ENCODE measurements around the gene ABCA4. TPM values are rescaled to one million over a fixed set of nuclear protein-coding genes. Genes with fewer than 3 reads are reported as not detected.

ABCA4 gene
- total RNA-seq, 1 donor from 2014 or later = 1.4 TPM

GRCh38 chr1:94009304-94009703 lies 111.6 kb downstream of the ABCA4 start:
- Histone ChIP-seq H3K27ac (no peak overlapping the region), H3K4me1 (no peaks in the 10 kb centered on the region), H3K27me3 (no peaks in the 10 kb centered on the region), H3K4me3 (no peak overlapping the region), H3K9me3 (no peaks in the 10 kb centered on the region), H3K36me3 (no peaks in the 10 kb centered on the region)
- ATAC-seq (no peak), DNase-seq (no peak)
- TF ChIP-seq CTCF (IDR thresholded peaks at IDR 0.05) = no peak
- intact Hi-C loops (cut with DNase I) = no loop called here

- Histone ChIP-seq H3K27me3 (no peaks in the 10 kb centered on the region), H3K27ac (no peak overlapping the region), H3K9me3 (no peaks in the 10 kb centered on the region), H3K36me3 (no peaks in the 10 kb centered on the region), H3K4me3 (no peak overlapping the region), H3K4me1 (no peaks in the 10 kb centered on the region)
- no peak for DNase-seq
- no peak for ATAC-seq
- intact Hi-C loops (cut with DNase I) = no loop called here
- no peak for TF ChIP-seq CTCF (IDR thresholded peaks at IDR 0.05)
Measured at GRCh38 chr1:94006604-94007003, 114.3 kb downstream of the ABCA4 start.

GRCh38 chr1:94004924-94005323 lies 116.0 kb downstream of the ABCA4 start:
- no peak for ATAC-seq
- no peak for TF ChIP-seq CTCF (IDR thresholded peaks at IDR 0.05)
- DNase-seq = no peak

GRCh38 chr1:94002046-94002787 lies 118.7 kb downstream of the ABCA4 start:
- TF ChIP-seq CTCF (IDR thresholded peaks at IDR 0.05) = no peak
- intact Hi-C loops (cut with DNase I) = no loop called here

More at GRCh38 chr1:94004924-94005323, 116.0 kb downstream of the ABCA4 start:
- intact Hi-C loops (cut with DNase I) = no loop called here
- Histone ChIP-seq H3K9me3 (no peaks in the 10 kb centered on the region), H3K4me3 (no peak overlapping the region), H3K4me1 (no peaks in the 10 kb centered on the region), H3K27ac (no peak overlapping the region), H3K27me3 (no peaks in the 10 kb centered on the region), H3K36me3 (no peaks in the 10 kb centered on the region)

GRCh38 chr1:94001397-94002045 lies 119.4 kb downstream of the ABCA4 start:
- DNase-seq (no peak), ATAC-seq (no peak)
- intact Hi-C loops (cut with DNase I) = no loop called here
- no peak for TF ChIP-seq CTCF (IDR thresholded peaks at IDR 0.05)
- no peaks in the 10 kb centered on the region for H3K36me3 ChIP-seq
- H3K4me1 ChIP-seq = no peaks in the 10 kb centered on the region
- no peak overlapping the region for H3K27ac ChIP-seq
- H3K9me3 ChIP-seq = no peaks in the 10 kb centered on the region
- H3K27me3 ChIP-seq = no peaks in the 10 kb centered on the region
- H3K4me3 ChIP-seq = no peak overlapping the region

More at GRCh38 chr1:94002046-94002787, 118.7 kb downstream of the ABCA4 start:
- H3K4me1 ChIP-seq = no peaks in the 10 kb centered on the region
- H3K27me3 ChIP-seq = no peaks in the 10 kb centered on the region
- H3K9me3 ChIP-seq = no peaks in the 10 kb centered on the region
- no peaks in the 10 kb centered on the region for H3K36me3 ChIP-seq
- DNase-seq (no peak), ATAC-seq (no peak)
- H3K27ac ChIP-seq = no peak overlapping the region
- H3K4me3 ChIP-seq = no peak overlapping the region
